GM12875 (cell line): ENCODE measurements around the gene C10orf67.
"Not testable (repeated sequence)": the region's sequence is repeated elsewhere in the genome, so short reads cannot be mapped to it uniquely, and the experiment has no call there.

ENCODE experiments used
- H3K4me3 ChIP-seq: one replicate; pipeline ENCODE4 v1.5.1; 2011; ENCODE audit warnings: low read depth, low read length, control low read depth
- TF ChIP-seq, protein P1 (sequence below): IDR thresholded peaks from 2 replicates; pipeline ENCODE4 v1.5.1; 2011; ENCODE audit warnings: low read depth, mild to moderate bottlenecking, control low read depth, inconsistent platforms, low read length, moderate library complexity, borderline replicate concordance; ENCODE audit not compliant: insufficient read depth

The C10orf67 gene

DNA sequence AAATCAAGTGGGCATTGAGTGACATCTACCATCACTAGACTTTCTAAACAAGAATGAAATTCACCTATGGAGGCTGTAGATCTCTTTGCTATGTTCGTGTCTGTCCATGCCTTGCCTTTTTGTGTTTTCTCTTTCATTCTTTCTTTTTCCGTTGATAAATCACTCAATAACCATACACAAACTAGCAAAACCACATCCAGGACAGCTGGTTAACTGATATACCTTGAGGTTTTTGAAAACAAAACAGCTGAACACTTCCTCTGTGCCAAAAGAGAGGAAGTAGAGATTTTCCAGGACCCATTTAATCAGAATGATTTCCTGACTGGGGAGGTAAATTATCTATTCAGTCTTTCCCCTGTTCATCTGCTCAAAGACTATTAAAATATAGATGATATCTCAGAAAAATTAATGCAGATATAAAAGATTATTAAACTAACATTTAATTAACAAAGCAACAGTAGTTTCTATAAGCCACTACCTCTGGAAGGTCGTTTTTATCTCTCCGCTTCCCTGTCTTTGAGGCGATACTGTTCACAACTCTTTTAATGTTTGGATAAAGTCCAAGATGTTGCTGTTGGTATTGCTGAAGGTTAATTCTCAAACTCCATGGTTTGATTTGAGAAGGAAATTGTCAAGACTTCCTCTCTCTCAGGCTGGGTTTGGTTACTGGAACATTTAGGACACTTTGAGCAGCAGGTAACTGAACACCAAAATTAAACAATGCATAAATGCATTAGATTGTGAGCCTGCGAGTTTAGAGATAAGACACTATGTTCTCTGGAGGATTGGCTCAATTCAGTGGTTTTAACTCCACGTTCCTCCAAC is 24.4 kb upstream of the C10orf67 start:
- H3K4me3 ChIP-seq = no peak overlapping the region
- TF ChIP-seq, protein P1, sequence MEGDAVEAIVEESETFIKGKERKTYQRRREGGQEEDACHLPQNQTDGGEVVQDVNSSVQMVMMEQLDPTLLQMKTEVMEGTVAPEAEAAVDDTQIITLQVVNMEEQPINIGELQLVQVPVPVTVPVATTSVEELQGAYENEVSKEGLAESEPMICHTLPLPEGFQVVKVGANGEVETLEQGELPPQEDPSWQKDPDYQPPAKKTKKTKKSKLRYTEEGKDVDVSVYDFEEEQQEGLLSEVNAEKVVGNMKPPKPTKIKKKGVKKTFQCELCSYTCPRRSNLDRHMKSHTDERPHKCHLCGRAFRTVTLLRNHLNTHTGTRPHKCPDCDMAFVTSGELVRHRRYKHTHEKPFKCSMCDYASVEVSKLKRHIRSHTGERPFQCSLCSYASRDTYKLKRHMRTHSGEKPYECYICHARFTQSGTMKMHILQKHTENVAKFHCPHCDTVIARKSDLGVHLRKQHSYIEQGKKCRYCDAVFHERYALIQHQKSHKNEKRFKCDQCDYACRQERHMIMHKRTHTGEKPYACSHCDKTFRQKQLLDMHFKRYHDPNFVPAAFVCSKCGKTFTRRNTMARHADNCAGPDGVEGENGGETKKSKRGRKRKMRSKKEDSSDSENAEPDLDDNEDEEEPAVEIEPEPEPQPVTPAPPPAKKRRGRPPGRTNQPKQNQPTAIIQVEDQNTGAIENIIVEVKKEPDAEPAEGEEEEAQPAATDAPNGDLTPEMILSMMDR = no peak

DNA sequence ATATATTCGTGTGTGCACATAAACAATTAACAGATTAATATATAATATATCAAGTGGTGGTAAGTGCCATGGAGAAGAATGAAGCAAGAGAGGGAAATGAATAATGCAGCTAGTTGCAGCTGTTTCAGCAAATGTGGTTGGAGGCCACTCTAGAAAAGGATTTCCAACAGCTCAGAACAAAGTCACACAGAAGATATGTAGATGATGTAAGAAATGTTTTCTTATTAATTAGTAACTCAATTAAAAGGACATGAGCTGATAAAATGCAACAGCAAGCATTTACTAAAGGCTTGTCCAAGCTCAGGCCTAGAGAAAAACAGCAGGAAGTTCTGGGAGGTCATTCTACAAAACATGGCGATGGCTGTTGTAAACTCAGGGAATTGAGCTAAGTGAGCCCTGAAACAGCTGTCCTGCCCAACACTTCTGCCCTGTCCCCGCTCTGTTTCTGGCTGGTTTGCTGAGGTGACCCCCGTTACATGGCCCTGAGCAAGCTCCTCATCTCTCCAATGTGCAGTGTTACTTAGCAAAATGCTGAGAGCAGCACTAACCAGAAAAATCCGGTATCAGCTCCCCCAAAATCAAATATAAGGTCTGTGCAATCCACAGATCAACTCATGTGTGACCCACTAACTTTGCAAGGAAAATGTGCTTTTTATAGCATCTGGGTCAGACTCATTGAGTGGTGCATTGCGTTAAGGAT is 23.4 kb upstream of the C10orf67 start:
- TF ChIP-seq, protein P1 = no peak
- no peak overlapping the region for H3K4me3 ChIP-seq

DNA sequence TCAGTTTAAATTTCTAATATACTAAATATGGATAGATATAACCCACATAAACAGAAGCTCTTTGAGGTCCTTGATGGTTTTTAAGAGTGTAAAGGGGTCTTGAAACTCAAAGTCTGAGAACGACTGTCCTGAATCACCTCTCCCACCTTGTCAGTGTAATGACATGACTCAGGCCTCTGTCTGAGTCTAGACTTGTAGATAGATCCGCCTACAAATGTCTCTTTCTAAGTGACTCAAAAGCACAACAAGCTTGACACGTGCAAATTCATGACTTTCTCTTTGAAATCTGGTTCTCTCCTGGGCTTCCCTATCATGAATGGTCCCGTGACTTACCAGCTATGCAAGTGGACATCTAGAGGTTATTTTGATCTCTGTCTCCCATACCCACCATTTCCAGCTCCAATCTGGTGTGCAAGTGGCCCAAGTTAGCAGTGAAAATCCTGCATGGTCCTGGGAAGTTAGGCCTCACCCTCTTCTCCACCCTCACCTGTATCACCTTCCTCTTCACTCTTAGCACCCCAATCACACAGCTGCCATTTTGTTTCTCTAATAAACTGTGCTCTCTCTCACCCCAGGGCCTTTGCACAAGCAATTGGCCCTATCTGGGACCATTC is 20.9 kb upstream of the C10orf67 start:
- H3K4me3 ChIP-seq = not testable (repeated sequence)

DNA sequence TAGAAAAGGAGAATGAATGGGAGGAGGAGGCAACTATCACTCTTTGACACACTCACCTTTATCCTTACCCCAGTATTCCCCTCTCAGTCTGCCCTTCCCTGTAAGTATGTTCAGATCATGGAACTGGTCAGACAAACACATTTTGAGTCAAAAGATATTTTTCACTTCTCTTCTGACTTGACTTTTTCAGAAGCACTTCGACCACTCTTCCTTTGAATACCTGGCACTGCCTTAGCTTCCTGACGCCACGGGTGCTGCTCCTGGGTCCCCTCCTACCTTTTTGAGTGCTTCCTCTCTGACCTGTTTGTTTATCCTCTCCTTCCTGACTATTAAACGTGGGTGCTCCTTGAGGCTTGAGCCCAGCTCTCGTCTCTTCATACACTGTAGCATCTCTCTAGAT is 19.8 kb upstream of the C10orf67 start:
- TF ChIP-seq, protein P1 = no peak
- H3K4me3 ChIP-seq = no peak overlapping the region

DNA sequence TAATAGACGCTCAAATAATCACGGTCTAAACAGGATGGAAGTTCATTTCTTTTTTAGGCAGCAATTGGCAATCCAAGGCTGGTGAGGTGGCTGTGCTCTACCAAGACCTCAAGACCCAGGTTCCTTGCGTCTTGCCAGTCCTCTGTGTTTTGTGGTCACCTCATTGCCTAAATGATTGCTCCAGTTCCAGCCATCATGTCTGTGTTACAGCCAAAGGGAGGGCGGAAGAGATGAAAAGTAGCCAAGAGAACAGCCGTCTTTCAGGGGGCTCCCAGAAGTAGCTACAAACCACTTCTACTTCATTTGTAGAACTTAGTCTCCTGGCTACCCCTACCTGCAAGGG is 19.2 kb upstream of the C10orf67 start:
- no peak overlapping the region for H3K4me3 ChIP-seq
- TF ChIP-seq, protein P1 = no peak

DNA sequence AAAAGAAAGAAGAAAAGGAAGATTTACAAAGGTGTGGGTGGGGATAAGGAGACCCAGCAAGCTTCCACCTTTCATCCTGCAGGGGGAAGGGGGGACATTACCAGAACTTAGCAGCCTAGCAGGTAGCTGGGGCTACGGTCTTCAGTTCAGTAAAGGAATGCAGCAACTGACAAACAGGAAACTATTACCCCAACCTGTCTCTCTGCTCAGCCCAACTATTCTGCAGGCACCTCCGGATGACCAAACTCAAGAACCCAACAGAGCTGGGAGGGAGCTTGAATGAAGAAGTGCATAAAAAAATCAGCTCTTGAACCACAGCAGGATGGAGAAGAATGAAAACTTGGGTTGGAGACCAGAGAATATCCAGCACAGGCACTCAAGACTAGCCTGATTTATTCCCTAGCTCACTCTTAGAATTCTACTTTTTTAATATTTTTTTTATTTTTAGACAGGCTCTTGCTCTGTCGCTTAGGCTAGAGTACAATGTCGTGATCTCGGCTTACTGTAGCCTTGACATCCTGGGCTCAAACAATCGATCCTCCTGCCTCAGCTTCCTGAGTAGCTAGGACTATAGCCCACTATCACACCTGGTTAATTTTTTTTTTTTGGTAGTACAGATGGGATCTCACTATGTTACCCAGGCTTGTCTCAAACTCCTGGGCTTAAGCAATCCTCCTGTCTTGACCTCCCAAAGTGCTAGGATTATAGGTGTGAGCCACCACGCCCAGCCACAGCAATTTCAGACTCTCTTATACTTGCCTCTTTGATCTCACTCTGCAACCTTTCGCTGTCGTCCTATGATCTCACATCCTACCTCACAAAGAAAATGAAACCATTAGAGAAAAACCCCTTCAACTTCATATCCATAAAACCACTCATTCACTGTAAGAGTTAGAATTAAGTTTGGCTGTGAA is 18.5 kb upstream of the C10orf67 start:
- TF ChIP-seq, protein P1 = no peak
- H3K4me3 ChIP-seq = no peak overlapping the region
